Skeletal muscle satellite cell (primary cell): Measurements from ENCODE around the gene ODC1.

Source experiments
- H3K27me3 ChIP-seq: 2 replicates; pipeline ENCODE4 v1.7.0; 2013; ENCODE audit warnings: low read length; ENCODE audit not compliant: control insufficient read depth, insufficient read depth
- H3K36me3 ChIP-seq: 2 replicates; pipeline ENCODE4 v1.7.0; 2013; ENCODE audit warnings: mild to moderate bottlenecking, control low read depth, low read length; ENCODE audit not compliant: insufficient read depth
- H3K4me1 ChIP-seq: 2 replicates; pipeline ENCODE4 v1.7.0; 2013; ENCODE audit warnings: low read length; ENCODE audit not compliant: control insufficient read depth, insufficient read depth
- H3K4me2 ChIP-seq: 2 replicates; pipeline ENCODE4 v1.7.0; 2013; ENCODE audit warnings: mild to moderate bottlenecking, low read length
- H3K4me3 ChIP-seq: 2 replicates; pipeline ENCODE4 v1.7.0; 2013; ENCODE audit warnings: low read length
- H3K9ac ChIP-seq: 2 replicates; pipeline ENCODE4 v1.7.0; 2013; ENCODE audit warnings: mild to moderate bottlenecking, low read depth, low read length, moderate library complexity
- H3K9me3 ChIP-seq: replicated peaks from 2 replicates; pipeline ENCODE4 v1.7.0; 2013; ENCODE audit warnings: mild to moderate bottlenecking, control low read depth, low read length

Gene ODC1

GRCh38 chr2:10419553-10420257, 28.4 kb downstream of the ODC1 start:
- Histone ChIP-seq H3K4me2 (no peak overlapping the region), H3K36me3 (peaks cover 54% of the 10 kb centered on the region), H3K4me1 (no peaks in the 10 kb centered on the region), H3K9ac (no peak overlapping the region), H3K9me3 (no peaks in the 10 kb centered on the region), H3K4me3 (no peak overlapping the region), H3K27me3 (no peaks in the 10 kb centered on the region)

- H3K36me3 ChIP-seq: peaks cover 40% of the 10 kb centered on the region
- H3K9me3 ChIP-seq: no peaks in the 10 kb centered on the region
- H3K9ac ChIP-seq: no peak overlapping the region
- peaks cover 15% of the 10 kb centered on the region for H3K4me1 ChIP-seq
- H3K27me3 ChIP-seq: no peaks in the 10 kb centered on the region
- no peak overlapping the region for H3K4me3 ChIP-seq
- H3K4me2 ChIP-seq: no peak overlapping the region
These were observed 30.4 kb downstream of the ODC1 start for GRCh38 chr2:10417551-10418335.

- Histone ChIP-seq H3K36me3 (peaks cover 31% of the 10 kb centered on the region), H3K4me1 (peaks cover 18% of the 10 kb centered on the region), H3K4me2 (no peak overlapping the region), H3K9ac (no peak overlapping the region), H3K9me3 (no peaks in the 10 kb centered on the region), H3K4me3 (no peak overlapping the region), H3K27me3 (no peaks in the 10 kb centered on the region)
These were observed 32.5 kb downstream of the ODC1 start for GRCh38 chr2:10415640-10416039.

- H3K36me3 ChIP-seq: peaks cover 28% of the 10 kb centered on the region
- H3K27me3 ChIP-seq: no peaks in the 10 kb centered on the region
- no peak overlapping the region for H3K9ac ChIP-seq
- no peak overlapping the region for H3K4me3 ChIP-seq
- H3K4me2 ChIP-seq: no peak overlapping the region
- no peaks in the 10 kb centered on the region for H3K9me3 ChIP-seq
- peaks cover 23% of the 10 kb centered on the region for H3K4me1 ChIP-seq
These were observed 33.1 kb downstream of the ODC1 start for GRCh38 chr2:10415048-10415447.

GRCh38 chr2:10414591-10414990, 33.5 kb downstream of the ODC1 start:
- peaks cover 25% of the 10 kb centered on the region for H3K36me3 ChIP-seq
- H3K4me2 ChIP-seq: no peak overlapping the region
- no peaks in the 10 kb centered on the region for H3K27me3 ChIP-seq
- no peaks in the 10 kb centered on the region for H3K9me3 ChIP-seq
- no peak overlapping the region for H3K9ac ChIP-seq
- no peak overlapping the region for H3K4me3 ChIP-seq
- H3K4me1 ChIP-seq: peaks cover 25% of the 10 kb centered on the region

- H3K4me3 ChIP-seq: no peak overlapping the region
- H3K36me3 ChIP-seq: peaks cover 23% of the 10 kb centered on the region
- H3K9ac ChIP-seq: no peak overlapping the region
- H3K4me2 ChIP-seq: no peak overlapping the region
- no peaks in the 10 kb centered on the region for H3K27me3 ChIP-seq
- peaks cover 29% of the 10 kb centered on the region for H3K4me1 ChIP-seq
- no peaks in the 10 kb centered on the region for H3K9me3 ChIP-seq
These were observed 34.1 kb downstream of the ODC1 start for GRCh38 chr2:10413991-10414451.

- Histone ChIP-seq H3K36me3 (peaks cover 23% of the 10 kb centered on the region), H3K4me1 (peaks cover 34% of the 10 kb centered on the region), H3K9me3 (no peaks in the 10 kb centered on the region), H3K4me2 (no peak overlapping the region), H3K27me3 (no peaks in the 10 kb centered on the region), H3K9ac (no peak overlapping the region), H3K4me3 (no peak overlapping the region)
These were observed 34.6 kb downstream of the ODC1 start for GRCh38 chr2:10413503-10413902.

GRCh38 chr2:10412380-10412779, 35.7 kb downstream of the ODC1 start:
- Histone ChIP-seq H3K27me3 (no peaks in the 10 kb centered on the region), H3K9me3 (no peaks in the 10 kb centered on the region), H3K4me2 (no peak overlapping the region), H3K9ac (no peak overlapping the region), H3K36me3 (peaks cover 23% of the 10 kb centered on the region), H3K4me1 (peaks cover 45% of the 10 kb centered on the region), H3K4me3 (no peak overlapping the region)

GRCh38 chr2:10411557-10411956, 36.6 kb downstream of the ODC1 start:
- Histone ChIP-seq H3K36me3 (peaks cover 23% of the 10 kb centered on the region), H3K27me3 (no peaks in the 10 kb centered on the region), H3K4me1 (peaks cover 53% of the 10 kb centered on the region), H3K4me2 (no peak overlapping the region), H3K4me3 (no peak overlapping the region), H3K9me3 (no peaks in the 10 kb centered on the region), H3K9ac (no peak overlapping the region)

GRCh38 chr2:10410823-10411437, 37.2 kb downstream of the ODC1 start:
- Histone ChIP-seq H3K9ac (peak overlapping the region; percentile 32), H3K4me1 (peaks cover 60% of the 10 kb centered on the region), H3K4me2 (peak overlapping the region; percentile 25)

GRCh38 chr2:10410001-10410822, 37.9 kb downstream of the ODC1 start:
- Histone ChIP-seq H3K36me3 (peaks cover 18% of the 10 kb centered on the region), H3K4me3 (no peak overlapping the region), H3K27me3 (no peaks in the 10 kb centered on the region), H3K9me3 (no peaks in the 10 kb centered on the region), H3K9ac (peak overlapping the region; percentile 32), H3K4me1 (peaks cover 66% of the 10 kb centered on the region), H3K4me2 (peak overlapping the region; percentile 25)

More at GRCh38 chr2:10410823-10411437, 37.2 kb downstream of the ODC1 start:
- no peaks in the 10 kb centered on the region for H3K27me3 ChIP-seq
- no peaks in the 10 kb centered on the region for H3K9me3 ChIP-seq
- H3K4me3 ChIP-seq: no peak overlapping the region
- peaks cover 24% of the 10 kb centered on the region for H3K36me3 ChIP-seq
